HUES6 (cell line): Measurements from ENCODE around the gene CACNA2D2.

Experiments used
- H3K27ac ChIP-seq: 2 replicates; pipeline ENCODE4 v1.7.0; 2013; ENCODE audit warnings: low read depth, mild to moderate bottlenecking, low read length, inconsistent platforms
- H3K27me3 ChIP-seq: 2 replicates; pipeline ENCODE4 v1.6.1; 2013; ENCODE audit warnings: low read length; ENCODE audit not compliant: control insufficient read depth, insufficient read depth
- H3K36me3 ChIP-seq: 2 replicates; pipeline ENCODE4 v1.6.1; 2013; ENCODE audit warnings: low read length; ENCODE audit not compliant: control insufficient read depth, insufficient read depth
- H3K4me1 ChIP-seq: 2 replicates; pipeline ENCODE4 v1.6.1; 2013; ENCODE audit warnings: low read length; ENCODE audit not compliant: control insufficient read depth, insufficient read depth
- H3K4me3 ChIP-seq: 2 replicates; pipeline ENCODE4 v1.5.1; 2013; ENCODE audit warnings: low read depth, low read length
- H3K9ac ChIP-seq: one replicate; pipeline ENCODE4 v1.6.1; 2013; ENCODE audit warnings: mild to moderate bottlenecking, low read length
- H3K9me3 ChIP-seq: 2 replicates; pipeline ENCODE4 v1.6.1; 2013; ENCODE audit warnings: low read depth, low read length; ENCODE audit not compliant: control insufficient read depth, insufficient read depth

CACNA2D2 gene

DNA sequence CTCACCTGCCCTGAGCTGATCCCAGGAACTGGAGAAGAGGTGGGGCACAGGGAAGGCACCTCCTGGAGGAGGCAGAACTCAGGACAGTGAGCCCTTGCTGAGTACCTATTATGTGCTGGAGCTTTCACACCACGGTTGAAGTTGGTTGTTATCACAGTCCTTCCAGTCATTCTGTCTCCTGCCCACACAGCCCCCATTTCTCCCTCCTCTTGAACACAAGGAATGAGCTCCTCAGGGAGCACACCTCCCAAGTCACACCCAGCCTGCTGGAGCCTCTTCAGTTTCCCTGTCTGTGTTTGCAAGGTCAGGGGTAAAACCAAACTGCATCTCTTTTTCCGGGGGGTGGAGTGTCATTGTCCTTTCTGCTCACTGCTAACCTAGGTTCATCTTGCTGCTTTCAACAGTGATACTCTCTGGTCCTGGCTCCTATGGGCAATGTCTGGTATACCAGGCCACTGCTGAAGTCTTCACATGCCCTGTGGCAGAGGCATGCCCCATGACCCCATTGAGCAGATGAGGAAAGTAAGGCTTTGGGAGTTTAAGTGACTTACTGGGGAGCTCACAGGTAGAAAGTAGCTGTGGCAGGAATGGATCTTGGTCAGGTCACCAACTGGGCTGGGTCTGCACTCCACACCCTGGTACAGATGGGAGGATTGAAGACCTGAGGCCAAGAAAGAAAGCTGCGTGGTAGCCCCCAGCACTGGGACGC, 34.1 kb upstream of the CACNA2D2 start:
- no peak overlapping the region for H3K27ac ChIP-seq

DNA sequence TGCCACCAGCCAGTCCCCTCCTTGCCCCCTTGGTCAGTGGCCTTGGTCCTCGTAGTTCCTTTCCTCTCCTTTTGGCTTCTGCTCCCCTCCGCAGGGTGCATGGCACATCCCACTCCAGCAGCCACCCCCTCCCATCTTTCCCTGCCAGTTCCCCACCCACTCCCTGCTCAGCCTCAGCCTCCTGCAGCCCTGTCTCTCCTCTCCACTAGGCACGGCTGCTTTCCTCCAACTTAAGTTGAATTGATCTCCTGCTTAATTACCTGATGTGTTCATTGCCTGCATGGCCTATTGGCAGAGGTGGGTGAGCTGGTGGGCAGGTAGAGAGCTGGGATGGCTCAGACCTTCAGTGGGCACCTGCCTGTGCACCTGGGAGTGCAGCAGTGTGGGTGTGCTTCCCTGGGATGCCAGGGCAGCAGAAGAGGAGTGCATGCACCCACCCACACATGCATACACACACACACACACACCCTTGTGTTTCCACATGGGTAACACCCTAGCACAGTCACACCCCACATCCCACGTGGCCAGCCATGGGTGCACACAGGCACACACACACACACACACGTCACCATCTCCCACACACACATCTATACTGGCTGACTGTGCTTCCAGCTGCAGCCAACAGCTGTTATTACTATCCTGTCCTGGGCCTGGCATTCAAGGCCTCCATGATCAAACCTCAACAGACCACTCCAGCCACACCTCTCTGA, 33.2 kb upstream of the CACNA2D2 start:
- Histone ChIP-seq H3K4me3 (no peak overlapping the region), H3K9ac (no peak overlapping the region), H3K36me3 (no peaks in the 10 kb centered on the region), H3K27me3 (peaks cover 13% of the 10 kb centered on the region), H3K4me1 (peaks cover 39% of the 10 kb centered on the region), H3K9me3 (no peaks in the 10 kb centered on the region), H3K27ac (no peak overlapping the region)

More for the DNA sequence above, 34.1 kb upstream of the CACNA2D2 start:
- Histone ChIP-seq H3K4me1 (peaks cover 39% of the 10 kb centered on the region), H3K9me3 (no peaks in the 10 kb centered on the region), H3K4me3 (no peak overlapping the region), H3K36me3 (no peaks in the 10 kb centered on the region), H3K9ac (no peak overlapping the region), H3K27me3 (peaks cover 8% of the 10 kb centered on the region; the same call in 1 of the 2 replicates)

DNA sequence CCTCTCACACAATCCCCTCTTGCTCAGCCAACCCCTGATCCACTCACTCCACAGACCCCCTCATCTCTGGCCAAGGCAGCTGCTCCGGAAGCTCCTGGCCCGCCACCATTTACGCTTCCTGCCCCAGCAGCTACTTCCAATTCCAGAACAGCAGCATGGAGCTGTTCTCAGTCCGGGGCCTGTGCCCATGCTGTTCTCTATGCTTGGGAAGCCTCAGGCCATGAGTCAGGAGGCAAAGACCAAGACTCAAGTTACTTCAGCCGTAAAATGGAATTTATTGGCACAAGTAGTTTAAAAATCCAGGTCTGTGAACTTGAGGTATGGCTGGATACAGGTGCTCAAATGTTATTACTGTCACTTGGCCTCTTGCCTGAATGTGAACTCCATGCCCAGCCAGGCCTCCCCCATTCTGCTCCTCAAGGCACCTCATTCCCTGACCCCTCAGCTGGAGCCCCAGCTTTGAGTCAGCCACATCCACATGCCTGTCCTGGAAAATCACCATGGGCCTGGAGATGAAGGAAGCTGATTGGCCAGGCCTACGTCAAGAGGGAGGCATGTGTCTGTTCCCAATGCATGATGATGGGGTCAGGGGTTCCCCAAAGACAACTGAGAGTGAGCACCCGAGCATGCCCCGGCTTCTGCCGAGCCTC, 31.4 kb upstream of the CACNA2D2 start:
- no peak overlapping the region for H3K4me3 ChIP-seq
- peaks cover 43% of the 10 kb centered on the region for H3K4me1 ChIP-seq
- no peaks in the 10 kb centered on the region for H3K36me3 ChIP-seq
- peaks cover 26% of the 10 kb centered on the region for H3K27me3 ChIP-seq
- no peaks in the 10 kb centered on the region for H3K9me3 ChIP-seq
- no peak overlapping the region for H3K9ac ChIP-seq
- no peak overlapping the region for H3K27ac ChIP-seq

DNA sequence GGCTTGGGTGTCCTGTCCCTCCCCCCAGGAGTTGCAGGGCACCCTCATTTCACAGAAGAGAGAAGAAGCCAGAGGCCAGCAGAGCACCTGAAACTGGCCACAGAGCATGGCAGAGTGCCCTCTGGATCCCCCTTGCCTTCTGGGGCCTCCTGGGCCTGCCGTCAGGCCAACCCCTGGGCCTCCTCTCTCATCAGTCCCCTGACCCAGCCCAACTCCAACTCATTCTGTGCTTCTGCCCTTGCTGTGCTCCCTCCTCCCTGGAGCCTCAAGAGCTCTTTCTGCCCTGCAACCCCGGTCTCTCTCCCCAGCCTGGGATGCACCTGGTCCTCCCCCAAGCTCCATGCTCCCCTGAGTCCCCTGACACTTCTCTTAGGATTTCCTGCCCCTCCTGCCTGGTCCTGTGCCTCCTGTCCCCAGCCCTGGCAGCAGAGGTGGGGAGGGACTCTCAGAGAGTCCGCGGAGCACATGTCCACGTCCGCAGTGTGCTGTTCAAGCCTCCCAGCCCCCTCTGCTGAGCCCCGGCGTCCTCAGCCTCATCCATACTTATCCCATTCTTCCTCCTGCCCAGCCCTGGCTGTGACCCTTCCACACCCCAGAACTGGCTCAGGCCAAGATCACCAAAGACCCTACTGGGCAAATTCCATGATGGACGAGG, 30.5 kb upstream of the CACNA2D2 start:
- H3K4me1 ChIP-seq, result peaks cover 36% of the 10 kb centered on the region
- peaks cover 27% of the 10 kb centered on the region for H3K27me3 ChIP-seq
- H3K4me3 ChIP-seq, result no peak overlapping the region
- H3K9ac ChIP-seq, result no peak overlapping the region
- H3K9me3 ChIP-seq, result no peaks in the 10 kb centered on the region
- no peak overlapping the region for H3K27ac ChIP-seq
- no peaks in the 10 kb centered on the region for H3K36me3 ChIP-seq

DNA sequence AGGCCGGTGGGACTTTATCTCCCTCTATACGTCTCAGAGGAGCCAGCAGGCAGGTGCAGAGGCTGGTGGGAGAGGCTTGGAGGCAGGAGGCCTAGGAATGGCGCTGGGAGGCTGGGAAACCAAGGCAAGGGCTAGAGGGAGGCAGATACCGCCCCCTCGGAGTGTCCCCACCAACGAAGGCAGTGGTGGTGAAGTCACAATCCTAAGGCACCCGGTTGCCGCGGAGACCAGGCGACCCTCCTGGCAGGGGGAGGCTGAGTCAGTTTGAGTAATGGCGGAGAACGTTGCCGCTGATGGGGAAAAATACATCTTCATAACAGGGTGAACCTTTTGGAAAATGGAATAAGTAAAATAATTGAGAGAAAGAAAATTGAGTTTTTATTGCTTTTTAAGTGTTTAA, 29.9 kb upstream of the CACNA2D2 start:
- Histone ChIP-seq H3K27ac (no peak overlapping the region), H3K4me3 (no peak overlapping the region), H3K36me3 (no peaks in the 10 kb centered on the region), H3K9ac (no peak overlapping the region), H3K9me3 (no peaks in the 10 kb centered on the region), H3K4me1 (peaks cover 31% of the 10 kb centered on the region), H3K27me3 (peaks cover 27% of the 10 kb centered on the region)

DNA sequence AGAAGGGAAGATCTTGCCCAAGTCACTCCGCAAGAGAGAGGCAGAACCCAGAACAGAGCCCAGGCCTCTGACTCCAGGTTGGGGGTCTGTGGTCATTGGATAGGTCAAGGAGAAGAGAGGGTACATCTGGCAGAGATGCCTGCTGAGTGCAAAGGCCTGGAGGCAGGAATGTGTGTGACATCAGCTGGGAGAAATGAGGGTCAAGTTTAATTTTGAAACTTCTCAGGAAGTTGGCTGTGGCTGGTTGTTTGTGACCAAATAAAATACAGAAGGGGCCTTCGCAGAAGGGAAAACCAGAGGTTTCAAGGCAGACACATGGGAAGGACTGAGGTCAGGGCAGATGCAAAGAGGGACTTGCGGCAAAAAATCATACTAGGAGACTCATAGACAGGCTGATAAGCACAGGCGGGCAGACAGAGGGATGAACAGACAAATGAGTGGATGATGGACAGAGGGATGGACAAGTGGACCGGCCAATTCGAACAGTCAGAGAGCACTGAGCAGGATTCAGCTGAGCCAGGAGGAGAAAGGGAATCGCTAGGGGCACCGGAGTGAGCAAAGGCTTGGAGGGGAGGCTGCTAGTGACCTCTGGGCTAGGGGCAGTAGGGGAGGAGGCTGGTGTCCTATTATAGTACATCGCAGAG, 28.8 kb upstream of the CACNA2D2 start:
- Histone ChIP-seq H3K9me3 (no peaks in the 10 kb centered on the region), H3K4me1 (peaks cover 27% of the 10 kb centered on the region), H3K27me3 (peaks cover 27% of the 10 kb centered on the region), H3K36me3 (no peaks in the 10 kb centered on the region), H3K27ac (no peak overlapping the region), H3K4me3 (no peak overlapping the region), H3K9ac (no peak overlapping the region)

DNA sequence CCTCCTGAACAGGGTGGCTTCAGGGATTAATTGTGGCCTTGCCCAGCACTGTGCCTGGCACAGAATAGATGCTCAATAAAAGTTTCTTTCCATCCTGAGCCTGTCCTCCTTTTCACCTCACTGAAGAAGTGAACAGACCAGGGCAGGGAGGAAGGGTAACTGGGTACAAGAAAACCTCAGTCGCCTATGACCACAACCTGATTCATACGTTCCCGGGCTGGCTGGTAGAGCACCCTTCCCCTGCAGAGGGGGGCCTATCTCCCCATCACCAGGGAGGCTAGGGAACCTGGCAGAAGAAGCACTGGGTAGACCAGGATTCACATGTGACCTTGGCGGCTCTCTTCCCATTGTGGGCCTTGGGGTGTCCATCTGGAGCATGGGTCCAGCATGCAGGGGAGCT, 27.8 kb upstream of the CACNA2D2 start:
- Histone ChIP-seq H3K9ac (no peak overlapping the region), H3K36me3 (no peaks in the 10 kb centered on the region), H3K4me3 (no peak overlapping the region), H3K9me3 (no peaks in the 10 kb centered on the region), H3K27me3 (peaks cover 27% of the 10 kb centered on the region), H3K4me1 (peaks cover 29% of the 10 kb centered on the region), H3K27ac (no peak overlapping the region)

DNA sequence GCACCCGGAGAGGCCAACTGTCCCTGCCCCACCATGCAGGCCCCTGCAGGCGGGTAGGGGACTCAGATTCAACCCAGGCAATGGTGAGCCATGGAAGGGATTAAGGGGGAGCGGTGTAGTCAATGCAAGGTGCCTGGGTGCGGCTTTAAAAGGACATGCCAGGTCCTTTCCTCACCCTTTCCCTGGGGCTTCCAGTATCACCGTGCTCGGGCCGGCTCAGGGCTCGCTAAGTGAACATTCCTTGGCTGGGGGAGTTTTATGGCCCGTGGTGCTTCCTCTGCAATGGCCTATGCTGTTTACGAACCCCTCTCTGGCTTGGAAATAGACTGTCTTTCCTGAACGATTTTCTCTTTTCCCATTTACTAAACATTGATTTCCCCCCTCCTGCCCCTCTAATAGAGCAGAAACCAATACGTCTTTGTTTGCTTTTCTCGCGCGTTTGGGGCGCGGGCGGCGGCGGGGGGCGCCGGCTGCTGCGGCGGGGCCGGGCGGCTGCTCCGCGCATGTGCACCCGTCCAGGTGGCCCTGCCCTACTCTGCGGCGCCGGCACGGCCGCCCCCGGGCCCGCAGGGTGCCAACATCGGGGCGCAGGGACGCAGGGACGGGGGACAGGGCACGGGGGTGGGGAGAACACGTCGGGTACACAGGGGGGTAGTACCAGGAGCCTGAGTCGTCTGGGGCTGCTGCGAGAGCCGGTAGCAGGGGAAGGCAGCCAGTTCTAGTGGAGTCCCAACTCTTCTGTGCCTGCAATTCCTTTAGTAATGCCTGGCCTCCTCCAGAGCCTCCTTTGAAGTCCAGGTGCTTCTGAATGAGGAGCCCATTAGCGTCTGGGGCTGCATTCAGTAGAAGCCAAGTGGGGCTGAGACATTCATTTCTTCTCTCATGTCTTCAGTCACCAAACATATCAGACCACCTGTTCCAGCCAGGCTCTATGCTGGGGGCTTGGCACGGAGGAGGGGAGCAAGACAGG, 26.9 kb upstream of the CACNA2D2 start:
- H3K9ac ChIP-seq, result no peak overlapping the region
- H3K4me1 ChIP-seq, result peaks cover 36% of the 10 kb centered on the region
- peaks cover 27% of the 10 kb centered on the region for H3K27me3 ChIP-seq
- no peak overlapping the region for H3K27ac ChIP-seq
- no peaks in the 10 kb centered on the region for H3K36me3 ChIP-seq
- no peaks in the 10 kb centered on the region for H3K9me3 ChIP-seq
- peak overlapping the region; percentile 43 for H3K4me3 ChIP-seq

DNA sequence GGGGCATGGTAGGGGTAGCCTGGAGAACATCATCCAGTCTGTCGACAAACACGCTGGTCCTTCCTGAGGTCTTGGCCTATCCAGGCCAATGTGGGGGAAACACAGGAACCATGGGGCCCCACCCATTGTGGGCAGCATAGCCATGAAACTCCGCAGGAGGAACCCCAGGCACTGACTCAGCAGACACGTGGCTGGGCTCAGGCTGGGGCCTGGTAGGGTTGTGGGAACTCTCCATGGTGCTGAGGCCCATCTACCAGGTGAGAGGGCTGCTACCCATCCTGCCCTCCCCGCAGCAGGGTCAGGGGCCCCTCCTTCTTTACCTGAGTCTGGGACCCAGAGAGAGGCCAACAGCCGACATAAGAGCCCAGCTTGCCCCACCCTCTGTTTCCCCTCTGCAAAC, 22.6 kb upstream of the CACNA2D2 start:
- peaks cover 11% of the 10 kb centered on the region for H3K27me3 ChIP-seq
- no peak overlapping the region for H3K27ac ChIP-seq

More for the DNA sequence above, 22.6 kb upstream of the CACNA2D2 start:
- Histone ChIP-seq H3K9me3 (no peaks in the 10 kb centered on the region), H3K36me3 (no peaks in the 10 kb centered on the region), H3K9ac (no peak overlapping the region), H3K4me1 (peaks cover 49% of the 10 kb centered on the region), H3K4me3 (no peak overlapping the region)
